BJ (cell line): ENCODE measurements around the gene CACNA2D3. TPM values are rescaled to one million over a fixed set of nuclear protein-coding genes. Genes with fewer than 3 reads are reported as not detected.

Experiments used
- CTCF ChIA-PET: fragments of 350-600 bp; formaldehyde crosslinking; extraction: SDS; loops from one replicate; lab custom pipeline; 2021; ENCODE audit warnings: antibody characterized with exemption, inconsistent platforms; lab: Yijun Ruan, JAX
- POLR2A ChIA-PET: fragments of 300-600 bp; sonication (Branson Sonifier 250); formaldehyde crosslinking; extraction: SDS; loops from one replicate; lab custom pipeline; 2021; ENCODE audit warnings: antibody characterized with exemption; lab: Charles Lee
- DNase-seq: peaks from one replicate; pipeline ENCODE4 v3.0.0-alpha.2; 2011; ENCODE audit warnings: low read depth
- H3K27me3 ChIP-seq: 2 replicates; pipeline ENCODE4 v1.6.0; 2011; ENCODE audit warnings: low read length; ENCODE audit not compliant: control insufficient read depth, insufficient read depth
- H3K36me3 ChIP-seq: 2 replicates; pipeline ENCODE4 v1.5.1; 2011; ENCODE audit warnings: low read length; ENCODE audit not compliant: control insufficient read depth, insufficient read depth
- H3K4me3 ChIP-seq: 2 replicates; pipeline ENCODE4 v1.5.1; 2011; ENCODE audit warnings: low read depth, mild to moderate bottlenecking, control low read depth, low read length
- polyA plus RNA-seq: library from polyadenylated mRNA; depleted of rRNA; stranded (reverse); fragments of >200 nt; gene quantifications from 2 replicates; pipeline ENCODE4 v1.2.3, GENCODE V29; 2011
- TF ChIP-seq, protein P1 (sequence below): IDR thresholded peaks from 2 replicates; pipeline ENCODE4 v1.5.1; 2011; ENCODE audit warnings: low read depth, mild to moderate bottlenecking, control low read depth, inconsistent platforms, low read length, moderate library complexity; ENCODE audit not compliant: insufficient read depth

The CACNA2D3 gene
- polyA plus RNA-seq, 1 experiment, result 0.56 TPM

DNA sequence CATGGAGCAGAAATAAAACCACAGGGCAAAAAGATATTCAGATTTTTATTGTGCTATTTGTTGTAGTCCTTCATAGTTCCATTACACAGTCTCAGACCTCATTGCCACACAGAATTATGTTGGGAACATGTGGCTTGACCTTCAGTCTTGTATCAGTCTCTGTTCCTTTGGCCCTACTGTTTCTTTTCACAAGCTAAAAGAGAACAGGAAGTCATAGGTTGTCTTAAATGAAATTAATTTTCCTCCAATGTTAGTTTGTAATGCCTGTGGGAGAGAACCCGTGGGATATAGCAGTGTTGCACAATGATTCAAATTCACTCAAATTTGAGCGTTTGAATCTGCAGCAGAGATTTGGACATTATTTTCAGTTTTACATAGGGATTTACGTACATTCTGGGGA, 445.6 kb downstream of the CACNA2D3 start:
- ChIA-PET POLR2A (no interaction called here), CTCF (no interaction called here)
- Histone ChIP-seq H3K4me3 (no peak overlapping the region), H3K36me3 (no peaks in the 10 kb centered on the region), H3K27me3 (no peaks in the 10 kb centered on the region)
- no peak for DNase-seq
- TF ChIP-seq, protein P1, sequence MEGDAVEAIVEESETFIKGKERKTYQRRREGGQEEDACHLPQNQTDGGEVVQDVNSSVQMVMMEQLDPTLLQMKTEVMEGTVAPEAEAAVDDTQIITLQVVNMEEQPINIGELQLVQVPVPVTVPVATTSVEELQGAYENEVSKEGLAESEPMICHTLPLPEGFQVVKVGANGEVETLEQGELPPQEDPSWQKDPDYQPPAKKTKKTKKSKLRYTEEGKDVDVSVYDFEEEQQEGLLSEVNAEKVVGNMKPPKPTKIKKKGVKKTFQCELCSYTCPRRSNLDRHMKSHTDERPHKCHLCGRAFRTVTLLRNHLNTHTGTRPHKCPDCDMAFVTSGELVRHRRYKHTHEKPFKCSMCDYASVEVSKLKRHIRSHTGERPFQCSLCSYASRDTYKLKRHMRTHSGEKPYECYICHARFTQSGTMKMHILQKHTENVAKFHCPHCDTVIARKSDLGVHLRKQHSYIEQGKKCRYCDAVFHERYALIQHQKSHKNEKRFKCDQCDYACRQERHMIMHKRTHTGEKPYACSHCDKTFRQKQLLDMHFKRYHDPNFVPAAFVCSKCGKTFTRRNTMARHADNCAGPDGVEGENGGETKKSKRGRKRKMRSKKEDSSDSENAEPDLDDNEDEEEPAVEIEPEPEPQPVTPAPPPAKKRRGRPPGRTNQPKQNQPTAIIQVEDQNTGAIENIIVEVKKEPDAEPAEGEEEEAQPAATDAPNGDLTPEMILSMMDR, result no peak

DNA sequence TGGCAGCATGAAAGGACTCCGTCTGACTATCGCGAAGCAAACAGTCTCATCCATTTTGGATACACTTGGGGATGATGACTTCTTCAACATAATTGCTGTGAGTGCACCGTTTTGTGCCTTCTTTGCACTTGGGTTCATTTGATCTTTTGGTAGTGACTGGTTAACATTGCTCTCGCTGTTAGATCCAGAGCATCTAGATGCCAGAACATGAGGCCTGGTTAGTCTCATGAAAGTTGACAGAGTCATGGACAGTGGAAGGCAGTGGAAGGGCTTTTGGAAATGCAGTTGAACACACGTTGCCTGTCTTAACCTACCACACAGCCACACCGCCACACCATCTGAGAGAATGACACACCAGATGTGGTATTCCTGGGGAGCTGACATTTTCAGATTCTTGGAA, 447.7 kb downstream of the CACNA2D3 start:
- Histone ChIP-seq H3K4me3 (no peak overlapping the region), H3K36me3 (no peaks in the 10 kb centered on the region), H3K27me3 (no peaks in the 10 kb centered on the region)
- TF ChIP-seq, protein P1, result no peak
- CTCF ChIA-PET, result no interaction called here
- DNase-seq, result no peak
- POLR2A ChIA-PET, result no interaction called here

DNA sequence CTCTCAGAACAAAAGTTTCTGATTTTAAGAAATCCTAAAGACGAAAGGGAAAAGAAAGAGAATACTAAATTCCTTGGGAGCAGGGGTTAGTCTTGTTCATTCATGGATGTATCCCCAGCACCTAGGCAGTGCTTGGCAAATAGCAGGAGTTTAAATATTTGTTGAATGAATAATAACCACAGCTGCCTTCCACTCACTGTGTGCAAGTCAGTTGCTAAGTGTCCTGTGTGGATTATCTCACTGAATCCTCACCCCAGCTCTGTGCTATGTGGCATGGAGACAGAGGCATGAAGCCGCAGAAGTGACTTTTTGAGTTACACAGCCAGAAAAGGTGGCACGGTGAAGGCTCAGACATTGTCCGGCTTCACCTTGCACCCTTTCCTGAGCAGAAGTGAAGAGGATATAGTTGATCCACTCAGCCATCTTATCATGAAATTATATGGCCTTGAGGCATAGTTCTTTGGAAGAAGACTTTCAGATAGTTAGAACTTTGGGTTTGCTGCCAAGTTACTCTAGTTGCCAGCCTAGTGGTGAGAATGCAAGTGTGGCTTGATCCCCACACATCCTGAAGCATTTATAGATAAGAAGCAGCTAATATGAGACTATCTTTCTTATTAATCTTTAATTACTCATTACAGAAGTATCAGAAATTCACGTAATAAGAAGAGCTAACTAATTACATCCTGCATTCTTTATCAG, 450.0 kb downstream of the CACNA2D3 start:
- DNase-seq, result no peak

DNA sequence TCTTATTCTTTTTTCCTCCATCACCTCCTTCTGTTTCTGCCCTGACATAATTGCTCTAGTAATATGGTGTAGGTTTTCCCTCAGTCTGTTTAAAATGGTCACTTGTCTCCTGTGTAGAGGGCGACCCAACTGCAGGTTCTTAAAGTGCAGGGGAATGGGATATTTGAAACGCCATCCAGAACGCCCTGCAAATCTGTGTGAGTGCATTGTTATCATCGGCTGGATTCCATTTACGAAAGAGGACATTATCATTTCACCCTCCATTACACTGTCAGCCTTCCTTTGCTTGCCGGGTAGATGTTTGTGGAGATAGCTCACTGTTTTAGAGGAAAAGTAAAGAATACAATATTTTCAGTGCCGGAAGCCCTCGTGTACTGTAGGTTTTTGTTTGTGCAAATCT, 451.5 kb downstream of the CACNA2D3 start:
- H3K4me3 ChIP-seq, result no peak overlapping the region
- TF ChIP-seq, protein P1, result no peak
- POLR2A ChIA-PET, result no interaction called here
- DNase-seq, result no peak
- no peaks in the 10 kb centered on the region for H3K36me3 ChIP-seq
- CTCF ChIA-PET, result no interaction called here
- no peaks in the 10 kb centered on the region for H3K27me3 ChIP-seq

More for the DNA sequence above, 450.0 kb downstream of the CACNA2D3 start:
- POLR2A ChIA-PET, result interaction anchor here (0.5 kb wide), 1 partner anchor 216 kb away, joined by 3 read pairs; no protein-coding TSS in a partner anchor
- no peak overlapping the region for H3K4me3 ChIP-seq
- TF ChIP-seq, protein P1, result no peak
- H3K27me3 ChIP-seq, result no peaks in the 10 kb centered on the region
- CTCF ChIA-PET, result no interaction called here
- no peaks in the 10 kb centered on the region for H3K36me3 ChIP-seq

DNA sequence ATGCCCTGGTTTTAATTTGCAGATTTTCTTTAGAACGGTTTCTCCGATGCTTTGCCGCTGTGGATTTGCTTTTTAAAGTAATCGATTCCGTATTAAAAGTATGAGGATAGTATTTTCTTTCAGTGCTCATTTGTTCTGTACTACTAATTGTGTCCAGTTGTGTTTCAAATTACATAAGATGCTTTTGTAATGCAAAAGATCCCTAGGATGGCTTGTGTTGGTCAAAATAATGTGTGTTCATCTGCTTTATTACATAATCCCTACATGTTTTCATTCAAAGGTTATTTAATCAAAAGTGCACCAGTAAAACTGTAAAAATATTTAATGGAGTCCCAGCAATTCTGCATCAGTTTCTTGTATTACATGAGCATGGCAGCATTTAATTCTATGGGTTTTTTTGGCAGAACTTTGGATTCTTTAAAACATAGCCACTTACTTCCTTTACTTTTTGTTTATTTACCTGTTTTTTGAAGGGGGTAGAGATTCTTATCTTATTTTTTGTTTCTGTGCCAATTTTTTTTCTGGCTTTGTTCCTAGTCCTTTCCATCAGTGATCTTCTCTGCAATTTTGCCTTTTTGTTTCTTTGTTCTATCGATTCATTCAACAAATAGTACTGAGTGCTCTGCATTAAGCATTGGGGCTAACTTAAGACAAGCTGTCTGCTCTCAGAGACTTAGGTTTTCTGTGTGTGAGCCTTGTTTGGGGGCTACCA, 452.7 kb downstream of the CACNA2D3 start:
- Histone ChIP-seq H3K27me3 (no peaks in the 10 kb centered on the region), H3K4me3 (no peak overlapping the region), H3K36me3 (no peaks in the 10 kb centered on the region)
- DNase-seq, result no peak
- TF ChIP-seq, protein P1, result no peak
- CTCF ChIA-PET, result no interaction called here
- POLR2A ChIA-PET, result no interaction called here
